ENCODE measurements around the gene MYH13. TPM values are rescaled to one million over a fixed set of nuclear protein-coding genes. Genes with fewer than 3 reads are reported as not detected.

MYH13 gene
- total and polyA plus RNA-seq, 2 of the 13 experiments (the other 11 are each of a cell fraction or from before 2014, with no cell fraction given): not detected

DNA sequence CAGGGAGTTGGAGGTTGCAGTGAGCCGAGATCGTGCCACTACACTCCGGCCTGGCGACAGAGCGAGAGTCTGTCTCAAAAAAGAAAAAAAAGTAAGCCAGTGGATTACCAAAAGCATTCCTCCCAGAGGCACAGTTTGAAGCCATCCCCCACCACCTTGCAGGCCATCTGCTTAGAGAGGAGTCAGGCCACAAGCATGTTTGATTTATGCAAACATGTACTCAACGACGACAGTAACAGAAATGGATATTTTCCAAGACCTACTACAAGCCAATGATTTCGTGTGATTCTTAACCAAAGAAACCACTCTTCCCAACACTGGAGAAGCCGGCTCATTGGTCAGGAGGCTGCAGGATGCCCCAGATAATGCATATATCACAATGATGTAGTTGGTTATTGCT, 34.8 kb downstream of the MYH13 start:
- H3K36me3 ChIP-seq (replicated peaks in 1 of 2; ENCODE audit: control insufficient read depth in 1 of 2, insufficient read depth in 2 of 2, low read length in 2 of 2): no peaks in the 10 kb centered on the region
- in situ Hi-C loops (cut with HindIII; ENCODE audit: extremely low pct_ligation_motif_present, low pct_unique_long_range_greater_than_20kb): no loop called here
- no peak overlapping the region for H3K4me2 ChIP-seq (ENCODE audit: low read depth, low read length)
- H3K27me3 ChIP-seq (ENCODE audit: control insufficient read depth in 1 of 2, insufficient read depth in 2 of 2, low read length in 2 of 2): peaks cover 0 to 5% of the 10 kb centered on the region in 2 experiments; a peak in 1 of 5 replicates
- FAIRE-seq (no peak), ATAC-seq (no peak), DNase-seq (ENCODE audit: low spot score) (no peak)
- no peak overlapping the region for H3K9ac ChIP-seq (ENCODE audit: insufficient read depth, low read depth, low read length)
- no peak overlapping the region for H3K4me3 ChIP-seq (replicated peaks in 1 of 3; ENCODE audit: insufficient read depth in 1 of 3, low read depth in 2 of 3, low read length in 3 of 3)
- no peak for TF ChIP-seq THAP11 (CRISPR knock-in tag; IDR thresholded peaks at IDR 0.05)
- no peak for TF ChIP-seq MXI1 (IDR thresholded peaks at IDR 0.05; ENCODE audit: borderline replicate concordance, low read depth, low read length)
- no peaks in the 10 kb centered on the region for H3K4me1 ChIP-seq (ENCODE audit: insufficient read depth, low read length)
- no TSS peak for BruUV-seq (replicated peaks)
- no peak overlapping the region for H2AFZ ChIP-seq (ENCODE audit: low read length)
- WGBS (ENCODE audit: low lambda C conversion rate): 37% methylated on average over 8 of the region's 9 CpGs
- POLR2A ChIA-PET: no interaction called here
- no peaks in the 10 kb centered on the region for H3K9me3 ChIP-seq (ENCODE audit: low read length)
- no peak overlapping the region for H3K27ac ChIP-seq (ENCODE audit: extremely low read length, insufficient read depth, low read length)
- CTCF ChIA-PET (ENCODE audit: low intra/inter-chr PET ratio, low total read pairs): no interaction called here
- intact Hi-C loops (cut with micrococcal nuclease; ENCODE audit: unreplicated experiment): no loop called here
- H3K79me2 ChIP-seq (ENCODE audit: insufficient read depth, low read length): no peaks in the 10 kb centered on the region
- no peaks in the 10 kb centered on the region for H4K20me1 ChIP-seq (ENCODE audit: insufficient read depth, low read length)

DNA sequence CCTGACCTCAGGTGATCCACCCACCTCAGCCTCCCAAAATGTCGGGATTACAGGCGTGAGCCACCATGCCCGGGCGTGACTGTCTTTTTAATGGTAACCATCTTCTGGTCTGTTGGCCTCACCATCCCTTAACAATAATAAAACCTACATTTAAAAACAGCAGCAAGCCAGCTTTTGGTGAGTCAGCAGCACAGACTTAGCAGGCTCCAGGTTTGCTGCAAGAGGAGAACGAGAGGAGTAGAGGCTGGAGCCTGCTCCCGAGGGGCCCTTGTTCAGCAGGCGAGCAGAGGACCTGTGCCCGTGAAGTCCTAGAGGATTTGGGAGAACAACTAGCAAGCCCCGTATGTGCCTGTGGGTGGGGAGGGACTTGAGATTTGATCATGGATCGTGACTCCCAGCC, 35.7 kb downstream of the MYH13 start:
- Histone ChIP-seq H3K27me3 (ENCODE audit: control insufficient read depth in 1 of 2, insufficient read depth in 2 of 2, low read length in 2 of 2) (peaks cover 0 to 5% of the 10 kb centered on the region in 2 experiments; a peak in 1 of 5 replicates), H3K79me2 (ENCODE audit: insufficient read depth, low read length) (no peaks in the 10 kb centered on the region), H2AFZ (ENCODE audit: low read length) (no peak overlapping the region), H3K9me3 (ENCODE audit: low read length) (no peaks in the 10 kb centered on the region), H3K4me3 (replicated peaks in 1 of 3; ENCODE audit: insufficient read depth in 1 of 3, low read depth in 2 of 3, low read length in 3 of 3) (no peak overlapping the region), H3K36me3 (replicated peaks in 1 of 2; ENCODE audit: control insufficient read depth in 1 of 2, insufficient read depth in 2 of 2, low read length in 2 of 2) (no peaks in the 10 kb centered on the region), H3K4me1 (ENCODE audit: insufficient read depth, low read length) (no peaks in the 10 kb centered on the region), H3K27ac (ENCODE audit: extremely low read length, insufficient read depth, low read length) (no peak overlapping the region), H4K20me1 (ENCODE audit: insufficient read depth, low read length) (no peaks in the 10 kb centered on the region), H3K4me2 (ENCODE audit: low read depth, low read length) (no peak overlapping the region), H3K9ac (ENCODE audit: insufficient read depth, low read depth, low read length) (no peak overlapping the region)
- ChIA-PET CTCF (ENCODE audit: low intra/inter-chr PET ratio, low total read pairs) (no interaction called here), POLR2A (no interaction called here)
- in situ Hi-C loops (cut with HindIII; ENCODE audit: extremely low pct_ligation_motif_present, low pct_unique_long_range_greater_than_20kb) (no loop called here), intact Hi-C loops (cut with micrococcal nuclease; ENCODE audit: unreplicated experiment) (no loop called here)
- WGBS (ENCODE audit: low lambda C conversion rate): 10% methylated on average over 9 of the region's 10 CpGs
- TF ChIP-seq YEATS4 (CRISPR knock-in tag; IDR thresholded peaks at IDR 0.05; ENCODE audit: borderline replicate concordance) (no peak), SIX4 (CRISPR knock-in tag; IDR thresholded peaks at IDR 0.05) (no peak), TP53 (CRISPR knock-in tag; conservative IDR thresholded peaks at IDR 0.05) (no peak), SMC3 (IDR thresholded peaks at IDR 0.05; ENCODE audit: low read length) (no peak), KAT8 (CRISPR knock-in tag; IDR thresholded peaks at IDR 0.05) (no peak), ZNF549 (CRISPR knock-in tag; IDR thresholded peaks at IDR 0.05) (no peak), NR1H2 (CRISPR knock-in tag; IDR thresholded peaks at IDR 0.05; ENCODE audit: borderline replicate concordance, low read depth) (no peak), ELF1 (CRISPR knock-in tag; IDR thresholded peaks at IDR 0.05) (no peak), NR3C1 (CRISPR knock-in tag; IDR thresholded peaks at IDR 0.05) (no peak)
- TF ChIP-seq, protein P1, sequence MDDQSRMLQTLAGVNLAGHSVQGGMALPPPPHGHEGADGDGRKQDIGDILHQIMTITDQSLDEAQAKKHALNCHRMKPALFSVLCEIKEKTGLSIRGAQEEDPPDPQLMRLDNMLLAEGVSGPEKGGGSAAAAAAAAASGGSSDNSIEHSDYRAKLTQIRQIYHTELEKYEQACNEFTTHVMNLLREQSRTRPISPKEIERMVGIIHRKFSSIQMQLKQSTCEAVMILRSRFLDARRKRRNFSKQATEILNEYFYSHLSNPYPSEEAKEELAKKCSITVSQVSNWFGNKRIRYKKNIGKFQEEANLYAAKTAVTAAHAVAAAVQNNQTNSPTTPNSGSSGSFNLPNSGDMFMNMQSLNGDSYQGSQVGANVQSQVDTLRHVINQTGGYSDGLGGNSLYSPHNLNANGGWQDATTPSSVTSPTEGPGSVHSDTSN (CRISPR knock-in tag; IDR thresholded peaks at IDR 0.05; ENCODE audit: borderline replicate concordance): no peak
- TF ChIP-seq, protein P2, sequence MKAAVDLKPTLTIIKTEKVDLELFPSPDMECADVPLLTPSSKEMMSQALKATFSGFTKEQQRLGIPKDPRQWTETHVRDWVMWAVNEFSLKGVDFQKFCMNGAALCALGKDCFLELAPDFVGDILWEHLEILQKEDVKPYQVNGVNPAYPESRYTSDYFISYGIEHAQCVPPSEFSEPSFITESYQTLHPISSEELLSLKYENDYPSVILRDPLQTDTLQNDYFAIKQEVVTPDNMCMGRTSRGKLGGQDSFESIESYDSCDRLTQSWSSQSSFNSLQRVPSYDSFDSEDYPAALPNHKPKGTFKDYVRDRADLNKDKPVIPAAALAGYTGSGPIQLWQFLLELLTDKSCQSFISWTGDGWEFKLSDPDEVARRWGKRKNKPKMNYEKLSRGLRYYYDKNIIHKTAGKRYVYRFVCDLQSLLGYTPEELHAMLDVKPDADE (CRISPR knock-in tag; IDR thresholded peaks at IDR 0.05): no peak
- no peak for DNase-seq (ENCODE audit: low spot score)
- FAIRE-seq: no peak
- no peak for ATAC-seq
- BruUV-seq (replicated peaks): no TSS peak

All from HepG2 (cell line).